Suprapubic skin (tissue), 3 donors: ENCODE measurements around the gene BAHD1.

Source experiments
- POLR2AphosphoS5 ChIP-seq, 3 donors: sonication (generic); formaldehyde crosslinking; IDR thresholded peaks; one replicate each; pipeline ENCODE4 v1.6.1; 2017; ENCODE audit warnings: antibody characterized with exemption in 3 of 3
- TF ChIP-seq, protein P1 (sequence below), 2 donors: fragments of 200-600 bp in 1 of 2; fragments of 450-650 bp in 1 of 2; sonication (generic) in 1 of 2; IDR thresholded peaks; one replicate each; pipeline ENCODE4 v1.5.1; 2016 to 2019; ENCODE audit warnings: antibody characterized with exemption in 2 of 2, mild to moderate bottlenecking in 1 of 2, moderate library complexity in 1 of 2

DNA sequence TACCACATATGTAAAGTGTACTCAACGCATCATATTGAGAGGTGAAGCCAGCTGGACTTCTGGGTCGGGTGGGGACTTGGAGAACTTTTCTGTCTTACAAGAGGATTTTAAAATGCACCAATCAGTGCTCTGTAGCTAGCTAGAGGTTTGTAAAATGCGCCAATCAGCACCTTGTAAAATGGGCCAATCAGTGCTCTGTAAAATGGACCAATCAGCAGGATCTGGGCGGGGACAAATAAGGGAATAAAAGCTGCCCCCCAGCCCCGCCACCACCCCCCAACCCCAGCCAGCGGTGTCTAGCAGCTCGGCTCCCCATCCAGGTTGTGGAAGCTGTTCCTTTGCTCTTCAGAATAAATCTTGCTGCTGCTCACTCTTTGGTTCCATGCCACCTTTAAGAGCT, 41.4 kb upstream of the BAHD1 start:
- no peak for TF ChIP-seq POLR2AphosphoS5 (IDR thresholded peaks at IDR 0.05)
- TF ChIP-seq, protein P1, sequence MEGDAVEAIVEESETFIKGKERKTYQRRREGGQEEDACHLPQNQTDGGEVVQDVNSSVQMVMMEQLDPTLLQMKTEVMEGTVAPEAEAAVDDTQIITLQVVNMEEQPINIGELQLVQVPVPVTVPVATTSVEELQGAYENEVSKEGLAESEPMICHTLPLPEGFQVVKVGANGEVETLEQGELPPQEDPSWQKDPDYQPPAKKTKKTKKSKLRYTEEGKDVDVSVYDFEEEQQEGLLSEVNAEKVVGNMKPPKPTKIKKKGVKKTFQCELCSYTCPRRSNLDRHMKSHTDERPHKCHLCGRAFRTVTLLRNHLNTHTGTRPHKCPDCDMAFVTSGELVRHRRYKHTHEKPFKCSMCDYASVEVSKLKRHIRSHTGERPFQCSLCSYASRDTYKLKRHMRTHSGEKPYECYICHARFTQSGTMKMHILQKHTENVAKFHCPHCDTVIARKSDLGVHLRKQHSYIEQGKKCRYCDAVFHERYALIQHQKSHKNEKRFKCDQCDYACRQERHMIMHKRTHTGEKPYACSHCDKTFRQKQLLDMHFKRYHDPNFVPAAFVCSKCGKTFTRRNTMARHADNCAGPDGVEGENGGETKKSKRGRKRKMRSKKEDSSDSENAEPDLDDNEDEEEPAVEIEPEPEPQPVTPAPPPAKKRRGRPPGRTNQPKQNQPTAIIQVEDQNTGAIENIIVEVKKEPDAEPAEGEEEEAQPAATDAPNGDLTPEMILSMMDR (IDR thresholded peaks at IDR 0.05): no peak
